ENCODE measurements around the gene RNF123.
A peak's percentile ranks its signal among the peaks of the same experiment; 100 is the strongest.

Gene RNF123

DNA sequence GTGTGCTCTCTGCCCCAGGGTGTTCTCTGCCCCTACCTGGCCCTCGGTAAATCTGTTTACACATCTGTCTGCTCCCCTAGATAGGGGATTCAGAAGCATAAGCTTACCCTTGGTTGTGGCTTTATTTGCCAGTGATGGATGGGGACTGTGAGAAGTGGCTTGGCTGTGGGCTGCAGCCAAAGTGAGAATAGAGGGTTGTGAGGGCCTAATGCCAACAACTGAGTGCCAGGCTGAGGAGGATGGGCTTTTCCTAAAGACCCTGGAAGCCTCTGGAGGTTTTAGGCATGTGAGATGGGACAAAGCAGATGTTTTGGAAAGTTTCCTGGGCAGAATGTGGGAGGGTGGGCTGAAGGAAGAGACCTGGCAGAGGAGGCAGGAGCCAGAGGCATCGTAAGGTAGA, 30.6 kb upstream of the RNF123 start:
- DNase-seq (ENCODE audit: low read depth), result no peak

GRCh38 chr3:49659756-49660155, 29.6 kb upstream of the RNF123 start:
- DNase-seq (ENCODE audit: low read depth), result no peak

DNA sequence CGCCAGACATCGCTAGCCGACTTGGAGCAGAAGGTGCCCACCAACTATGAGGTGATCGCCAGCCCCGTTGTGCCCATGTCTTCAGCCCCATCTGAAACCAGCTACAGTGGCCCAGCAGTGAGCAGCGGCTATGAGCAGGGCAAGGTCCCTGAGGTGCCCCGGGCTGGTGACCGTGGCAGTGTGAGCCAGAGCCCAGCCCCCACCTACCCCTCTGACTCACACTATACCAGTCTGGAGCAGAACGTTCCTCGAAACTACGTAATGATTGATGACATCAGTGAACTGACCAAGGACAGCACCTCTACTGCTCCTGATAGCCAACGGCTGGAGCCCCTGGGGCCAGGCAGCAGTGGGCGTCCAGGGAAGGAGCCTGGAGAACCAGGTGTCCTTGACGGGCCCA, 28.1 kb upstream of the RNF123 start:
- no peak for DNase-seq (ENCODE audit: low read depth)

- no peak for DNase-seq (ENCODE audit: low read depth)
These were observed 27.3 kb upstream of the RNF123 start for GRCh38 chr3:49662021-49662420.

DNA sequence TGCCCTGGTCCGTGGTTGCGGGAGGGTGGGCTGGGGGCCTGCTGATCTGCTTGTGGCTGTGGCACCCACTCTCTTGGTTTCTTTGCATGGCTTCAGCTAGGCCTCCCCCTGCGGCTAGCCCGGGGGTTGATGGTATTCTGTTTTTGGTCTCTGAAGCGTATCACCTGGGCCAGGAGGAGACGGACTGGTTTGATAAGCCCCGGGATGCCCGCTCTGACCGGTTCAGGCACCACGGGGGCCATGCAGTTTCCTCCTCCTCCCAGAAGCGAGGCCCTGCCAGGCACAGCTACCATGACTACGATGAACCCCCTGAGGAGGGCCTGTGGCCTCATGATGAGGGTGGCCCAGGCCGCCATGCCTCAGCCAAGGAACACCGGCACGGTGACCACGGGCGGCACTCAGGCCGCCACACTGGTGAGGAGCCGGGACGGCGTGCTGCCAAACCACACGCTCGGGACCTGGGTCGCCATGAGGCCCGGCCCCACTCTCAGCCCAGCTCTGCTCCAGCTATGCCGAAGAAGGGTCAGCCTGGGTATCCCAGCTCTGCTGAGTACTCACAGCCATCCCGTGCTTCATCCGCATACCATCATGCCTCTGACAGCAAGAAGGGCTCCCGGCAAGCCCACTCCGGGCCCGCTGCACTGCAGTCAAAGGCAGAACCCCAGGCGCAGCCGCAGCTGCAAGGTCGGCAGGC, 26.5 kb upstream of the RNF123 start:
- DNase-seq (ENCODE audit: low read depth), result no peak

GRCh38 chr3:49663831-49664230, 25.5 kb upstream of the RNF123 start:
- no peak for DNase-seq (ENCODE audit: low read depth)

GRCh38 chr3:49664300-49664699, 25.1 kb upstream of the RNF123 start:
- no peak for DNase-seq (ENCODE audit: low read depth)

GRCh38 chr3:49665822-49666519, 23.4 kb upstream of the RNF123 start:
- no peak for DNase-seq (ENCODE audit: low read depth)

GRCh38 chr3:49666592-49666991, 22.8 kb upstream of the RNF123 start:
- no peak for DNase-seq (ENCODE audit: low read depth)

- no peak for DNase-seq (ENCODE audit: low read depth)
These were observed 21.5 kb upstream of the RNF123 start for GRCh38 chr3:49667701-49668413.

GRCh38 chr3:49668414-49668797, 21.0 kb upstream of the RNF123 start:
- no peak for DNase-seq (ENCODE audit: low read depth)

GRCh38 chr3:49668861-49669260, 20.5 kb upstream of the RNF123 start:
- DNase-seq (ENCODE audit: low read depth), result no peak

DNA sequence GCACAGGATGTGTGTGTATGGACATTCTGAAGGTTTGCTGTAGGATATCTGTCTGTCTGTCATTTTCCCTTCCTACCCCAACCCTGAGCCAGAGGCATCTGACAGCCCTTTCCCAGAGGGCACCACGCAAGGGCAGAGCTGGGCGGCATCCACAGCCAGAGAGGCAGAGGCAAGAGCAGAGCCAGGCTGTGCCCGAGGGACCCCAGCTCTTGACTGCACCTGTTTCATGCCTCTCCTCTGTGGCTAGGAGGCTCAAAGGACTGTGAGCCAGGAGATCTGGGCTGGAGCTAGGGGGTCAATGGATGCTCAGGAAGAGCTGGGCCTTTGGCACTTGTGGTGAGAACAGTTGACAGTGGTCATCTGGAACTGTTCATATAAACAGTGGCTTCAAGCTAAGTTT, 20.0 kb upstream of the RNF123 start:
- DNase-seq (ENCODE audit: low read depth), result no peak

- no peak for DNase-seq (ENCODE audit: low read depth)
These were observed 18.4 kb upstream of the RNF123 start for GRCh38 chr3:49670940-49671290.

DNA sequence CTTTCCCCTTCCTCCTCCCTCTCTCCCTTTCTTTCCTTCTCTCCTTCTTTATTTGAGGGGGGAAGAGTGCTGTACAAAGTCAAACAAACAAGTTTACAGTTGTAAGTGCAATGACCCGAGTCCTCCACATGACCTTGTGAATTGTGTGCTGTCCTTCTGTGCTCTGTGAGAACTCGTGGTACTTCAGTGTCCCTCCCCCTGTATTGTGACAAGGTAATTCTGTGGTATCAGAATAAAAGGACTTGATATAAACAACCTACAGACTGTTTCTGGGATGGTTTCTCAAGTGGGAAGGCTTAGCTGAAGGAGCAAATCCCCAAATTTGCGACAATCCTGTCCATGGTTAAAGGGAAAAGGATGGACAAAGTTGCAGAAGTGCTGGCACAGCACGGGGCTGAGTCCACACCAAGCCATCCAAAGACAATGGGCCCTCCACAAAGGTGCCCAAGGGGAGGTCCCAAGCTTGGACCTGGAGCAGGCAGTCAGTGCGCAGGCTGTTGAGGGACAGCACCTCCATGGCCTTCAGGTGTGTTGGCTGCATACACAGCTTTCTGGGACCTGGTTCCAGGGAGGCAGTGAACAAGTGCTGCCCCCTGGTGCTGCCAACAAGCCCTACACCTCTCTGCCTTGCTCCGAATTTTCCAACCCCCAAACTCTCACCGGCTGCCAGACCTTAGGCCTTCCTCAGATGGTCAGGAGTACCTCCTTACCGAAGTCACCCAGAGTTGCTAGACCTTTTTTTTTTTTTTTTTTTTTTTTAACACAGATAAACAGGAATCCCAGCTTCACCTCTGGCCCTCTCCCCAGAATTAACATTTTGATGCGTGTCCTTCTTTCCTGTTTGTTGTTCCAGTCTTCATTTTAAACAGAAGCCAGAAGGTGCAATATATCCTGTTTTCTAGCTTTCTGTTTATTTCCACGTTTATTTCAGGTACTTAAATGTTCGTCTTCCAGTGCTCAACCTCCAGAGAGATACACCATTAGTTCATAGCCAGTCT, 17.8 kb upstream of the RNF123 start:
- DNase-seq (ENCODE audit: low read depth), result peak; percentile 20

DNA sequence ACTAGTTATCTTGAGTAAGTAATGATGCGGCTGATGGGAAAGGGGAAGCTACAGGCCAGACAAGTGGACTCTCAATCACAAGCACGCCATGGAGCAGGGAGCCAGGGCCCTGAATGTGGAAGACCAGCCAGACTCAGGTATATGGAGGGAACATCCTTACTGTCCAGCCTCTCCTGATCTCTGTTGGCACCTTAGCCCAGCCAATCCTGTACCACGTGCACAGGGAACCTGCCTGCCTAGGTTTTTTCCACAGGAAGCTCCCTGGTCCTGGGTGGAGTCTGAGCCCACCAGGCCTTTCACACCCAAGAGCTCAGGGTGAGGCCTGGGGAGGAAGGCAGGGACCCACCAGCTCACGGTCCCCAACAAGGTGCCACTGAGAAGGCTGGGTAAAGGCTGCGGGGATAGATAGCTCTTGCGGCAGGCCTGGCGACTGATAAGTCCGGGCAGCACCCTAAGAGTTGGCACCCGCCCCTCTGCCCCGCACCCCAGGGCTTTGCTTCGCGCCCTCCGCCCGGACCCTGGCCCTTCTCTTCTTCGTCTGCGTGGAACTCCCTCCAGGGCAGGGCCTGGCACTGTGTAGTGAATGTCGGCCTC, 16.1 kb upstream of the RNF123 start:
- DNase-seq (ENCODE audit: low read depth), result peak; percentile 8

DNA sequence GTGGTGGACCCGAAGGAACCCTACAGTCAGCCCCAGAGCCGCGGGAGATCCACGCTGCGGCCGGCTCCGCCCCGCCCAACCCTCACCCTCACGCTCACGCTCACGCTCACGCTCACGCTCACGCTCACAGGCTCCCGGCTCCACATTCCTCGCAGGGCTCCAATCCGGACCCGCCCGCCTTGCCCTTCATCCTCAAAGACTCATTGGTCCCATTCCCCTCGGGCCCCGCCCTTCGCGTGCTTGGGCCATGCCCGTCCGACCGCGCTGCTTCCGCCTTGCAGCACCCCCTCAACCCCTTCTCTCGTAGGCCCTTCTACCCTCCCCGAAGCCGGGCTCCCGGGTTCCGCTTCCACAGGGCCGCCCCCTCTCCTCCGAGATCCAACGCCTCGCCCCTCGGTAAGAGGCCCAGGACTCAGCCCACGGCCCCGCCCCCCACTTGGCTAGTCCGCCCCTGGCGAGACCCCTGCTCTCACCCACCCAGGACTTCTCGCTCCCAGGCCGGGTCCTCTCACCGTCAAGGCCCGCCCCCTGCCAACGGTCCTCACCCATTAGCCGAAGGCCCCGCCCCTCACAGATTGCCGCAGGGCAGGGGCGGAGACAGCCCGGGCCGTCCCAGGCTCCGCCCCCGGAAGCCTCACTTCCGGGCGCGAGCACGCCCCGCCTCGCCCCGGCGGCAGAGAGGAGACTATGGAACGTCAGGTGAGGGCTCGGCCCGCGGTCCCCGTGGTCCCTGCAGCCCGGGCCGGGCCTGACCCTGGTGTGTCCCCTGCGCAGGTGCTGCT, 15.5 kb upstream of the RNF123 start, which contains the start of gene APEH:
Gene APEH (plus strand): TSS at position 637 of the 782 bp plus-strand sequence. CDS start 51 bp downstream, at position 688.
- peak; percentile 94 for DNase-seq (ENCODE audit: low read depth)

GRCh38 chr3:49674497-49674983, 14.8 kb upstream of the RNF123 start:
- DNase-seq (ENCODE audit: low read depth), result no peak

DNA sequence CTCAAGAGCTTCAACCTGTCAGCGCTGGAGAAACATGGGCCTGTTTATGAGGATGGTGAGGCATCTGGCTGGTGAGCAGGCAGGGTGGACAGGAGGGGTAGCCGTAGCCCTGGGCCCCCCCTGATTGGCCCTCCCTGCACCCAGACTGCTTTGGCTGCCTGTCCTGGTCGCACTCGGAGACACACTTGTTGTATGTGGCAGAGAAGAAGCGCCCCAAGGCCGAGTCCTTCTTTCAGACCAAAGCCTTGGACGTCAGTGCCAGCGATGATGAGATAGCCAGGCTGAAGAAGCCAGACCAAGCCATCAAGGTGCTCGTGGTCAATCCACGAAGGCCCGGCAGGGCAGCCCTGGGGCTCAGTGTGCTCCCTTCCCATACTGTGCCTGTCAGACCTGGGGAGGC, 13.4 kb upstream of the RNF123 start:
- DNase-seq (ENCODE audit: low read depth), result no peak

- no peak for DNase-seq (ENCODE audit: low read depth)
These were observed 8.7 kb upstream of the RNF123 start for GRCh38 chr3:49680493-49681231.
